Right lobe of liver (tissue), 6 donors: ENCODE results near the gene PLEKHA5. TPM values are rescaled to one million over a fixed set of nuclear protein-coding genes. Genes with fewer than 3 reads are reported as not detected.

Experiments
- ATAC-seq, 4 donors: fragments of 200-7000 bp; cut with Tn5 transposase; one replicate each; pipeline ENCODE4 v1.9.1; 2020; ENCODE audit warnings: mild to moderate bottlenecking in 4 of 4, moderate library complexity in 4 of 4
- DNase-seq, 3 donors: peaks; one replicate each; pipeline ENCODE4 v3.0.0-alpha.2; 2020
- H3K27ac ChIP-seq, 3 donors: fragments of 200-600 bp; one replicate each; pipeline ENCODE4 v1.8.0; 2022
- H3K27me3 ChIP-seq, 2 donors: fragments of 200-600 bp; one replicate each; pipeline ENCODE4 v1.8.0; 2022
- H3K36me3 ChIP-seq, 4 donors: fragments of 200-600 bp; sonication (generic) in 1 of 4; one replicate each; pipeline versions ENCODE4 v1.5.1 to v1.8.0; 2017 to 2022; ENCODE audit warnings: control low read depth in 1 of 4
- H3K4me1 ChIP-seq, 4 donors: fragments of 200-600 bp; sonication (generic) in 1 of 4; one replicate each; pipeline versions ENCODE4 v1.5.1 to v1.8.0; 2017 to 2022; ENCODE audit warnings: control low read depth in 1 of 4
- H3K4me3 ChIP-seq, 3 donors: fragments of 200-600 bp; one replicate each; pipeline ENCODE4 v1.8.0; 2022
- H3K9me3 ChIP-seq, 4 donors: fragments of 200-600 bp; sonication (generic) in 1 of 4; one replicate each; pipeline versions ENCODE4 v1.5.1 to v1.8.0; 2017 to 2022; ENCODE audit warnings: control low read depth in 1 of 4
- CTCF ChIP-seq, 4 donors: fragments of 200-600 bp in 3 of 4; fragments of 450-650 bp in 1 of 4; IDR thresholded peaks; one replicate each; pipeline versions ENCODE4 v1.5.1 to v1.8.0; 2016 to 2022; ENCODE audit warnings: antibody characterized with exemption in 4 of 4, mild to moderate bottlenecking in 2 of 4
- POLR2A ChIP-seq: fragments of 450-650 bp; IDR thresholded peaks from one replicate; pipeline ENCODE4 v1.6.1; 2017; ENCODE audit warnings: antibody characterized with exemption, mild to moderate bottlenecking
- WGBS: methylation state at CpG from one replicate; pipeline ENCODE4 v1.1.6; 2018; ENCODE audit warnings: low coverage, low lambda C conversion rate; ENCODE audit not compliant: insufficient coverage; ENCODE audit errors: missing lambda C conversion rate; 5-methylcytosine and 5-hydroxymethylcytosine counted together
- intact Hi-C, 2 donors: fragments of 100-400 bp; cut with DNase I; formaldehyde crosslinking; loops; one replicate each; pipeline versions ENCODE4 v1.11.2 to v1.14.1; 2022
- total RNA-seq, 6 experiments: library from RNA; depleted of rRNA in 2 of 6; stranded (reverse); fragments of >200 nt in 2 of 6; fragmentation: NEBNext Ultra II Directional in 3 of 6; extraction: Animal tissue kit (Norgen Biotek cat#: 25700) in 3 of 6; gene quantifications; one replicate each; pipeline versions ENCODE4 v1.1.0 to v1.2.4, GENCODE V29; 2016 to 2023
- donor health status: DM: no; HTN: yes; CAD: no.
- donor health status: DM: no; HTN: no; CAD: no.
- donor health status: DM: no; HTN: no; CAD: no.
- donor health status: DM: no; HTN: yes; CAD: no.
- donor health status: DM: no; HTN: yes; CAD: no.

The PLEKHA5 gene
- total RNA-seq, 6 experiments from 2014 or later, result 14.7 to 18.7 (median 15.8) TPM

GRCh38 chr12:19154686-19155085 is 25.2 kb downstream of the PLEKHA5 start:
- DNase-seq (no peak), ATAC-seq (no peak)
- Histone ChIP-seq H3K27ac (no peak overlapping the region), H3K4me3 (no peak overlapping the region), H3K4me1 (peaks cover 0 to 22% (median 5%) of the 10 kb centered on the region in 4 donors), H3K9me3 (no peaks in the 10 kb centered on the region), H3K27me3 (no peaks in the 10 kb centered on the region), H3K36me3 (no peaks in the 10 kb centered on the region)
- TF ChIP-seq POLR2A (no peak), CTCF (IDR thresholded peaks at IDR 0.05) (no peak)
- 18% methylated on average over 2 of the region's 2 CpGs for WGBS
- intact Hi-C loops, result loop anchor here in 1 of 2 donors (5.0 kb wide), 1 partner anchor 72 kb away; no protein-coding TSS in a partner anchor

GRCh38 chr12:19155981-19156734 is 26.6 kb downstream of the PLEKHA5 start:
- H3K4me1 ChIP-seq, result peaks cover 0 to 27% (median 5%) of the 10 kb centered on the region in 4 donors
- 55% methylated on average over 5 of the region's 5 CpGs for WGBS
- TF ChIP-seq POLR2A (no peak), CTCF (IDR thresholded peaks at IDR 0.05) (no peak)
- no peaks in the 10 kb centered on the region for H3K36me3 ChIP-seq
- DNase-seq (no peak), ATAC-seq (no peak)
- no peaks in the 10 kb centered on the region for H3K27me3 ChIP-seq
- H3K9me3 ChIP-seq, result no peaks in the 10 kb centered on the region
- no peak overlapping the region for H3K4me3 ChIP-seq
- H3K27ac ChIP-seq, result no peak overlapping the region
- intact Hi-C loops, result loop anchor here in 1 of 2 donors (5.0 kb wide), 1 partner anchor 74 kb away; no protein-coding TSS in a partner anchor

GRCh38 chr12:19158923-19159322 is 29.4 kb downstream of the PLEKHA5 start:
- ATAC-seq (peak in 1 of 4 donors; percentile 18), DNase-seq (no peak)
- no peak for TF ChIP-seq CTCF (IDR thresholded peaks at IDR 0.05)
- no peak for TF ChIP-seq POLR2A
- H3K9me3 ChIP-seq, result no peaks in the 10 kb centered on the region
- H3K27ac ChIP-seq, result no peak overlapping the region
- H3K4me3 ChIP-seq, result no peak overlapping the region
- H3K36me3 ChIP-seq, result no peaks in the 10 kb centered on the region
- WGBS, result 23% methylated on average over 1 of the region's 1 CpG
- intact Hi-C loops, result loop anchor here in 1 of 2 donors (5.0 kb wide), 1 partner anchor 77 kb away; no protein-coding TSS in a partner anchor
- no peaks in the 10 kb centered on the region for H3K27me3 ChIP-seq
- H3K4me1 ChIP-seq, result peaks cover 0 to 15% (median 5%) of the 10 kb centered on the region in 4 donors

- intact Hi-C loops, result no loop called here
- TF ChIP-seq CTCF (IDR thresholded peaks at IDR 0.05) (no peak), POLR2A (no peak)
- Histone ChIP-seq H3K4me1 (peaks cover 0 to 33% (median 7%) of the 10 kb centered on the region in 4 donors), H3K27me3 (no peaks in the 10 kb centered on the region), H3K27ac (no peak overlapping the region), H3K36me3 (no peaks in the 10 kb centered on the region), H3K9me3 (no peaks in the 10 kb centered on the region), H3K4me3 (no peak overlapping the region)
- ATAC-seq (no peak), DNase-seq (no peak)
- WGBS, result 80% methylated on average over 5 of the region's 5 CpGs
Measured at GRCh38 chr12:19161216-19161615, 31.7 kb downstream of the PLEKHA5 start.
